Neural cell (in vitro differentiated cells): ENCODE results near the gene CLEC20A. TPM values are rescaled to one million over a fixed set of nuclear protein-coding genes. Genes with fewer than 3 reads are reported as not detected.

Source experiments
- H2AFZ ChIP-seq: fragments of 200-600, 300-800 bp; sonication (generic), shearing (Covaris generic); 2 replicates; pipeline ENCODE4 v1.6.0; 2014; ENCODE audit warnings: low read depth, mild to moderate bottlenecking, antibody characterized with exemption, low read length, moderate library complexity
- H3F3A ChIP-seq: fragments of 200-600 bp; shearing (Covaris generic); 2 replicates; pipeline ENCODE4 v1.6.1; 2016; ENCODE audit warnings: mild to moderate bottlenecking, moderate library complexity, mixed read lengths, antibody characterized with exemption, low read length; ENCODE audit not compliant: insufficient read depth, poor library complexity, severe bottlenecking
- H3K27ac ChIP-seq: fragments of 200-600, 300-800 bp; sonication (generic), shearing (Covaris generic); 2 replicates; pipeline ENCODE4 v1.5.1; 2014; ENCODE audit warnings: mild to moderate bottlenecking, low read length, moderate library complexity
- H3K27me3 ChIP-seq: fragments of 300-800, 200-600 bp; sonication (generic), shearing (Covaris generic); 2 replicates; pipeline ENCODE4 v1.6.0; 2014; ENCODE audit warnings: mild to moderate bottlenecking, low read depth, low read length, moderate library complexity; ENCODE audit not compliant: insufficient read depth
- H3K36me3 ChIP-seq: fragments of 300-800, 200-600 bp; sonication (generic), shearing (Covaris generic); 2 replicates; pipeline ENCODE4 v1.5.1; 2014; ENCODE audit warnings: mild to moderate bottlenecking, antibody characterized with exemption, low read length, moderate library complexity; ENCODE audit not compliant: insufficient read depth
- H3K4me2 ChIP-seq: fragments of 300-800, 200-600 bp; sonication (generic), shearing (Covaris generic); 2 replicates; pipeline ENCODE4 v1.6.0; 2014; ENCODE audit warnings: mild to moderate bottlenecking, low read length
- H3K4me3 ChIP-seq: fragments of 300-800, 200-600 bp; sonication (generic), shearing (Covaris generic); 2 replicates; pipeline ENCODE4 v1.5.1; 2014; ENCODE audit warnings: mild to moderate bottlenecking, low read length, moderate library complexity
- H3K79me2 ChIP-seq: fragments of 200-600 bp; shearing (Covaris generic); replicated peaks from 2 replicates; pipeline ENCODE4 v1.6.0; 2014; ENCODE audit warnings: mild to moderate bottlenecking, low read length, moderate library complexity; ENCODE audit not compliant: insufficient read depth
- H3K9ac ChIP-seq: fragments of 300-800, 200-600 bp; sonication (generic), shearing (Covaris generic); 2 replicates; pipeline ENCODE4 v1.6.1; 2016; ENCODE audit warnings: mild to moderate bottlenecking, low read length, mixed read lengths
- H3K9me2 ChIP-seq: fragments of 200-600 bp; shearing (Covaris generic); 2 replicates; pipeline ENCODE4 v1.6.1; 2016; ENCODE audit warnings: mild to moderate bottlenecking, low read length, mixed read lengths; ENCODE audit not compliant: insufficient read depth
- H3K9me3 ChIP-seq: fragments of 200-600, 300-800 bp; sonication (generic), shearing (Covaris generic); 2 replicates; pipeline ENCODE4 v1.6.1; 2016; ENCODE audit warnings: mild to moderate bottlenecking, mixed run types, low read length, moderate library complexity, mixed read lengths
- H4K20me1 ChIP-seq: fragments of 200-600 bp; shearing (Covaris generic); 2 replicates; pipeline ENCODE4 v1.6.1; 2016; ENCODE audit warnings: mild to moderate bottlenecking, mixed run types; ENCODE audit not compliant: insufficient read depth
- EP300 ChIP-seq: fragments of 450-650 bp; conservative IDR thresholded peaks from 2 replicates; pipeline ENCODE4 v1.6.1; 2014; ENCODE audit warnings: antibody characterized with exemption, mild to moderate bottlenecking, moderate library complexity; ENCODE audit not compliant: poor library complexity, severe bottlenecking
- EZH2 ChIP-seq: fragments of 200-600, 300-800 bp; shearing (Covaris generic), sonication (generic); IDR thresholded peaks from 2 replicates; pipeline ENCODE4 v1.6.1; 2014; ENCODE audit warnings: antibody characterized with exemption, low read length, borderline replicate concordance, mild to moderate bottlenecking; ENCODE audit not compliant: insufficient read depth, poor library complexity, severe bottlenecking
- MXI1 ChIP-seq: fragments of 450-650 bp; conservative IDR thresholded peaks from 2 replicates; pipeline ENCODE4 v1.6.1; 2014; ENCODE audit warnings: antibody characterized with exemption, mild to moderate bottlenecking; ENCODE audit not compliant: poor library complexity, severe bottlenecking
- POLR2AphosphoS5 ChIP-seq: IDR thresholded peaks from 2 replicates; pipeline ENCODE4 v1.6.1; 2012
- RAD21 ChIP-seq: fragments of 450-650 bp; conservative IDR thresholded peaks from 2 replicates; pipeline ENCODE4 v1.6.1; 2014; ENCODE audit warnings: antibody characterized with exemption, mild to moderate bottlenecking, moderate library complexity
- SMC3 ChIP-seq: fragments of 450-650 bp; conservative IDR thresholded peaks from 2 replicates; pipeline ENCODE4 v1.6.1; 2014; ENCODE audit warnings: antibody characterized with exemption, mild to moderate bottlenecking, moderate library complexity; ENCODE audit not compliant: poor library complexity
- TAF1 ChIP-seq: IDR thresholded peaks from 2 replicates; pipeline ENCODE4 v1.6.1; 2012; ENCODE audit warnings: low read depth
- polyA plus RNA-seq: library from polyadenylated mRNA; depleted of rRNA; stranded (reverse); fragments of >200 nt; gene quantifications from 2 replicates; pipeline ENCODE4 v1.2.3, GENCODE V29; 2014
- TF ChIP-seq, protein P1 (sequence below): IDR thresholded peaks from 2 replicates; pipeline ENCODE4 v1.6.1; 2012; ENCODE audit warnings: borderline replicate concordance
- TF ChIP-seq, protein P2 (sequence below): fragments of 450-650 bp; IDR thresholded peaks from 2 replicates; pipeline ENCODE4 v1.5.1; 2014; ENCODE audit warnings: antibody characterized with exemption, mild to moderate bottlenecking, moderate library complexity; ENCODE audit not compliant: poor library complexity, severe bottlenecking

Gene CLEC20A
- polyA plus RNA-seq, 1 donor from 2014 or later: 0.78 TPM

DNA sequence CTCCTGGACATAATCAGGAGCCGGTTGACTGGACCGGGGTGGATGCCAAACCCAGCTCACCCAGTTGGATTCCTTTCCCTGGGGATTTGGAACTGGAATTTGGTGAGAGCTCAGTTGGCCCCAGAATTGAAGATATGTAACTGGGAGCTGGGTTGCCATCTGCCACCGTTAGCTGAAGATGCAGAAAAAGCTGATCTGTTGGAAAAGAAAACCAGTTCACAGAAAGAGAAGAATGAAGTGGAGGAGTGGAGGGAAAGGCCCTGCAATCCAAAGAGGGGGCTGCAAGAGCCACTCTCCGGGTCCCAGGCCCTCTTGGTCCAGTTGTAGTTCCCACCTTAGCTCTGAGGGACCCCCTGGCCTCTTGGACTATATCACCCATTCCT is 32.2 kb upstream of the CLEC20A start:
- Histone ChIP-seq H3K4me2 (no peak overlapping the region), H3K9me2 (no peaks in the 10 kb centered on the region), H3K9me3 (no peaks in the 10 kb centered on the region), H4K20me1 (no peaks in the 10 kb centered on the region), H3K27me3 (no peaks in the 10 kb centered on the region), H3K36me3 (no peaks in the 10 kb centered on the region), H3K9ac (no peak overlapping the region), H3K4me3 (no peak overlapping the region), H3K27ac (no peak overlapping the region), H3F3A (no peaks in the 10 kb centered on the region), H2AFZ (no peak overlapping the region), H3K79me2 (no peaks in the 10 kb centered on the region)
- TF ChIP-seq, protein P1, sequence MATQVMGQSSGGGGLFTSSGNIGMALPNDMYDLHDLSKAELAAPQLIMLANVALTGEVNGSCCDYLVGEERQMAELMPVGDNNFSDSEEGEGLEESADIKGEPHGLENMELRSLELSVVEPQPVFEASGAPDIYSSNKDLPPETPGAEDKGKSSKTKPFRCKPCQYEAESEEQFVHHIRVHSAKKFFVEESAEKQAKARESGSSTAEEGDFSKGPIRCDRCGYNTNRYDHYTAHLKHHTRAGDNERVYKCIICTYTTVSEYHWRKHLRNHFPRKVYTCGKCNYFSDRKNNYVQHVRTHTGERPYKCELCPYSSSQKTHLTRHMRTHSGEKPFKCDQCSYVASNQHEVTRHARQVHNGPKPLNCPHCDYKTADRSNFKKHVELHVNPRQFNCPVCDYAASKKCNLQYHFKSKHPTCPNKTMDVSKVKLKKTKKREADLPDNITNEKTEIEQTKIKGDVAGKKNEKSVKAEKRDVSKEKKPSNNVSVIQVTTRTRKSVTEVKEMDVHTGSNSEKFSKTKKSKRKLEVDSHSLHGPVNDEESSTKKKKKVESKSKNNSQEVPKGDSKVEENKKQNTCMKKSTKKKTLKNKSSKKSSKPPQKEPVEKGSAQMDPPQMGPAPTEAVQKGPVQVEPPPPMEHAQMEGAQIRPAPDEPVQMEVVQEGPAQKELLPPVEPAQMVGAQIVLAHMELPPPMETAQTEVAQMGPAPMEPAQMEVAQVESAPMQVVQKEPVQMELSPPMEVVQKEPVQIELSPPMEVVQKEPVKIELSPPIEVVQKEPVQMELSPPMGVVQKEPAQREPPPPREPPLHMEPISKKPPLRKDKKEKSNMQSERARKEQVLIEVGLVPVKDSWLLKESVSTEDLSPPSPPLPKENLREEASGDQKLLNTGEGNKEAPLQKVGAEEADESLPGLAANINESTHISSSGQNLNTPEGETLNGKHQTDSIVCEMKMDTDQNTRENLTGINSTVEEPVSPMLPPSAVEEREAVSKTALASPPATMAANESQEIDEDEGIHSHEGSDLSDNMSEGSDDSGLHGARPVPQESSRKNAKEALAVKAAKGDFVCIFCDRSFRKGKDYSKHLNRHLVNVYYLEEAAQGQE: no peak
- no peak for TF ChIP-seq SMC3
- TF ChIP-seq EP300: no peak
- no peak for TF ChIP-seq TAF1
- TF ChIP-seq EZH2: no peak
- no peak for TF ChIP-seq POLR2AphosphoS5
- no peak for TF ChIP-seq MXI1
- TF ChIP-seq, protein P2, sequence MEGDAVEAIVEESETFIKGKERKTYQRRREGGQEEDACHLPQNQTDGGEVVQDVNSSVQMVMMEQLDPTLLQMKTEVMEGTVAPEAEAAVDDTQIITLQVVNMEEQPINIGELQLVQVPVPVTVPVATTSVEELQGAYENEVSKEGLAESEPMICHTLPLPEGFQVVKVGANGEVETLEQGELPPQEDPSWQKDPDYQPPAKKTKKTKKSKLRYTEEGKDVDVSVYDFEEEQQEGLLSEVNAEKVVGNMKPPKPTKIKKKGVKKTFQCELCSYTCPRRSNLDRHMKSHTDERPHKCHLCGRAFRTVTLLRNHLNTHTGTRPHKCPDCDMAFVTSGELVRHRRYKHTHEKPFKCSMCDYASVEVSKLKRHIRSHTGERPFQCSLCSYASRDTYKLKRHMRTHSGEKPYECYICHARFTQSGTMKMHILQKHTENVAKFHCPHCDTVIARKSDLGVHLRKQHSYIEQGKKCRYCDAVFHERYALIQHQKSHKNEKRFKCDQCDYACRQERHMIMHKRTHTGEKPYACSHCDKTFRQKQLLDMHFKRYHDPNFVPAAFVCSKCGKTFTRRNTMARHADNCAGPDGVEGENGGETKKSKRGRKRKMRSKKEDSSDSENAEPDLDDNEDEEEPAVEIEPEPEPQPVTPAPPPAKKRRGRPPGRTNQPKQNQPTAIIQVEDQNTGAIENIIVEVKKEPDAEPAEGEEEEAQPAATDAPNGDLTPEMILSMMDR: no peak
- TF ChIP-seq RAD21: no peak

DNA sequence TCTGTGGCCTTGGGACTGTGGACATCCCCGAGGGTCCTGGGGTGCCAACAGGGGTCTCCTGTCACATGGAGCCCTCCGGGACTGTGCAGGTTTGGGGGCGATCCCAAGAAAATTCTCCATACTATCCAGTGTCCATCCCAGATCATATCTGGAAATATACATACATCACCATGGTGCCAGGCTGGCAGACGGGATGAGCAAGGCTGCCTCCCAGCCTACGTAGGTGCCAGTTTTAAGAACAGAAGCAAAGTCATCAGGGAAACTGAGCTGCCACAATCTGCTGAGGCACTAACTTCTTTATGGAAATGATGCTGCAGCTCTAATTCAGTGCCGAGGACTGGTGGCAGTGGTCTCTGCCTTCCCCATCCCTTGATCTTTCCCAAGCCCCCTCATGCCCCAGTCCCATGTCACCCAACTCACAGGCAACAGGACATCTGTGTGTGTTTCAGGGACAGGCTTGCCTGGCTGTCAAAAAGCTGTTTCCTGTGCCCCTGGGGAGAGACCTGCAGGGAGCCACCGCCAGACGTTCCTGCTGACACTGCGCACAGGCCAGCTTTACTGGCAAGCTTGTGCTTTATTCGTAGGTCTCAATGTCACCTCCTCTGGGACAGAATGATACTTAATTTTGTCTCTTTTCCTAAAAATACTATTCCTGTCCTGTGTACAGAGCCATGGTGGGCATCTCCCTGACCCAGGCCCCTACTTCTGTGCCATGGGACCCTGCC is 31.6 kb upstream of the CLEC20A start:
- TF ChIP-seq SMC3 (no peak), MXI1 (no peak), TAF1 (no peak), EZH2 (no peak), EP300 (no peak), POLR2AphosphoS5 (no peak), RAD21 (no peak)
- TF ChIP-seq, protein P1: no peak
- TF ChIP-seq, protein P2: no peak
- Histone ChIP-seq H3K79me2 (no peaks in the 10 kb centered on the region), H3K4me3 (no peak overlapping the region), H3K27ac (no peak overlapping the region), H3F3A (no peaks in the 10 kb centered on the region), H3K9me2 (no peaks in the 10 kb centered on the region), H3K9ac (no peak overlapping the region), H2AFZ (no peak overlapping the region), H4K20me1 (no peaks in the 10 kb centered on the region), H3K9me3 (no peaks in the 10 kb centered on the region), H3K36me3 (no peaks in the 10 kb centered on the region), H3K4me2 (no peak overlapping the region), H3K27me3 (no peaks in the 10 kb centered on the region)
